Measurements from ENCODE around the gene CER1. TPM values are rescaled to one million over a fixed set of nuclear protein-coding genes. Genes with fewer than 3 reads are reported as not detected.

Gene CER1
- total RNA-seq, 4 donors from 2014 or later, result not detected

- H3K4me1 ChIP-seq, result no peaks in the 10 kb centered on the region
- no peak overlapping the region for H3K4me3 ChIP-seq
- H3K27ac ChIP-seq, result no peak overlapping the region
- peaks cover 0 to 28% (median 0%) of the 10 kb centered on the region in 3 donors for H3K9me3 ChIP-seq
- TF ChIP-seq CTCF (IDR thresholded peaks at IDR 0.05) (no peak), EP300 (IDR thresholded peaks at IDR 0.05) (no peak), POLR2A (IDR thresholded peaks at IDR 0.05) (no peak), POLR2AphosphoS5 (IDR thresholded peaks at IDR 0.05) (no peak)
- peaks cover 3% of the 10 kb centered on the region for H3K27me3 ChIP-seq
- H3K36me3 ChIP-seq, result no peaks in the 10 kb centered on the region
- ATAC-seq, result no peak
Observed at GRCh38 chr9:14710804-14711203, 11.7 kb downstream of the CER1 start.

GRCh38 chr9:14706530-14707140, 15.9 kb downstream of the CER1 start:
- Histone ChIP-seq H3K4me1 (no peaks in the 10 kb centered on the region), H3K4me3 (no peak overlapping the region), H3K36me3 (no peaks in the 10 kb centered on the region), H3K27me3 (peaks cover 3% of the 10 kb centered on the region), H3K9me3 (peaks cover 0 to 46% (median 0%) of the 10 kb centered on the region in 3 donors), H3K27ac (no peak overlapping the region)
- no peak for ATAC-seq
- WGBS, 2 donors (ENCODE audit: low coverage in 1 of 2), result 83 to 92% methylated on average over 4 to 5 of the region's 5 CpGs
- TF ChIP-seq CTCF (IDR thresholded peaks at IDR 0.05), result no peak
- no peak for TF ChIP-seq POLR2A (IDR thresholded peaks at IDR 0.05)
- no peak for TF ChIP-seq EP300 (IDR thresholded peaks at IDR 0.05)
- no peak for TF ChIP-seq POLR2AphosphoS5 (IDR thresholded peaks at IDR 0.05)

- H3K4me1 ChIP-seq, result no peaks in the 10 kb centered on the region
- H3K4me3 ChIP-seq, result no peak overlapping the region
- H3K27ac ChIP-seq, result no peak overlapping the region
- TF ChIP-seq POLR2A (IDR thresholded peaks at IDR 0.05) (no peak), CTCF (IDR thresholded peaks at IDR 0.05) (no peak), EP300 (IDR thresholded peaks at IDR 0.05) (no peak), POLR2AphosphoS5 (IDR thresholded peaks at IDR 0.05) (no peak)
- H3K36me3 ChIP-seq, result no peaks in the 10 kb centered on the region
- peaks cover 0 to 46% (median 0%) of the 10 kb centered on the region in 3 donors for H3K9me3 ChIP-seq
- no peak for ATAC-seq
- H3K27me3 ChIP-seq, result peaks cover 7% of the 10 kb centered on the region
Observed at GRCh38 chr9:14705079-14705478, 17.5 kb downstream of the CER1 start.

GRCh38 chr9:14704281-14704680, 18.3 kb downstream of the CER1 start:
- no peak for ATAC-seq
- no peak overlapping the region for H3K4me3 ChIP-seq
- no peaks in the 10 kb centered on the region for H3K4me1 ChIP-seq
- H3K27me3 ChIP-seq, result peaks cover 7% of the 10 kb centered on the region
- TF ChIP-seq POLR2A (IDR thresholded peaks at IDR 0.05), result no peak
- no peak for TF ChIP-seq CTCF (IDR thresholded peaks at IDR 0.05)
- TF ChIP-seq EP300 (IDR thresholded peaks at IDR 0.05), result no peak
- TF ChIP-seq POLR2AphosphoS5 (IDR thresholded peaks at IDR 0.05), result no peak
- 100% methylated on average over 1 of the region's 3 CpGs; no CpG with 5 or more reads in 1 of the 2 donors for WGBS, 2 donors (ENCODE audit: low coverage in 1 of 2)
- H3K9me3 ChIP-seq, result peaks cover 0 to 46% (median 0%) of the 10 kb centered on the region in 3 donors
- H3K27ac ChIP-seq, result no peak overlapping the region
- no peaks in the 10 kb centered on the region for H3K36me3 ChIP-seq

- WGBS, 2 donors (ENCODE audit: low coverage in 1 of 2), result 35 to 63% methylated on average over 4 of the region's 4 CpGs
- Histone ChIP-seq H3K4me3 (no peak overlapping the region), H3K9me3 (peaks cover 0 to 32% (median 0%) of the 10 kb centered on the region in 3 donors), H3K36me3 (no peaks in the 10 kb centered on the region), H3K27me3 (peaks cover 7% of the 10 kb centered on the region), H3K27ac (no peak overlapping the region), H3K4me1 (no peaks in the 10 kb centered on the region)
- TF ChIP-seq POLR2AphosphoS5 (IDR thresholded peaks at IDR 0.05), result no peak
- no peak for TF ChIP-seq EP300 (IDR thresholded peaks at IDR 0.05)
- no peak for TF ChIP-seq POLR2A (IDR thresholded peaks at IDR 0.05)
- TF ChIP-seq CTCF (IDR thresholded peaks at IDR 0.05), result no peak
- ATAC-seq, result no peak
Observed at GRCh38 chr9:14702200-14702720, 20.3 kb downstream of the CER1 start.

All from gastroesophageal sphincter (tissue), 4 donors.